ENCODE measurements around the gene HSBP1L1. TPM values are rescaled to one million over a fixed set of nuclear protein-coding genes. Genes with fewer than 3 reads are reported as not detected.

HSBP1L1 gene
- total RNA-seq, 3 donors from 2014 or later, result 33.8 to 73.7 (median 68.4) TPM

- ATAC-seq (no peak), DNase-seq (no peak)
- H3K4me3 ChIP-seq, result no peak overlapping the region
- no peaks in the 10 kb centered on the region for H3K36me3 ChIP-seq (ENCODE audit: low read depth)
- intact Hi-C loops (cut with DNase I, micrococcal nuclease), result no loop called here
- TF ChIP-seq, protein P1, sequence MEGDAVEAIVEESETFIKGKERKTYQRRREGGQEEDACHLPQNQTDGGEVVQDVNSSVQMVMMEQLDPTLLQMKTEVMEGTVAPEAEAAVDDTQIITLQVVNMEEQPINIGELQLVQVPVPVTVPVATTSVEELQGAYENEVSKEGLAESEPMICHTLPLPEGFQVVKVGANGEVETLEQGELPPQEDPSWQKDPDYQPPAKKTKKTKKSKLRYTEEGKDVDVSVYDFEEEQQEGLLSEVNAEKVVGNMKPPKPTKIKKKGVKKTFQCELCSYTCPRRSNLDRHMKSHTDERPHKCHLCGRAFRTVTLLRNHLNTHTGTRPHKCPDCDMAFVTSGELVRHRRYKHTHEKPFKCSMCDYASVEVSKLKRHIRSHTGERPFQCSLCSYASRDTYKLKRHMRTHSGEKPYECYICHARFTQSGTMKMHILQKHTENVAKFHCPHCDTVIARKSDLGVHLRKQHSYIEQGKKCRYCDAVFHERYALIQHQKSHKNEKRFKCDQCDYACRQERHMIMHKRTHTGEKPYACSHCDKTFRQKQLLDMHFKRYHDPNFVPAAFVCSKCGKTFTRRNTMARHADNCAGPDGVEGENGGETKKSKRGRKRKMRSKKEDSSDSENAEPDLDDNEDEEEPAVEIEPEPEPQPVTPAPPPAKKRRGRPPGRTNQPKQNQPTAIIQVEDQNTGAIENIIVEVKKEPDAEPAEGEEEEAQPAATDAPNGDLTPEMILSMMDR (IDR thresholded peaks at IDR 0.05), result no peak
- no peaks in the 10 kb centered on the region for H3K9me3 ChIP-seq
- H3K4me1 ChIP-seq (ENCODE audit: low read depth), result peaks cover 13% of the 10 kb centered on the region
Measured at GRCh38 chr18:79983253-79983652, 18.8 kb downstream of the HSBP1L1 start.

DNA sequence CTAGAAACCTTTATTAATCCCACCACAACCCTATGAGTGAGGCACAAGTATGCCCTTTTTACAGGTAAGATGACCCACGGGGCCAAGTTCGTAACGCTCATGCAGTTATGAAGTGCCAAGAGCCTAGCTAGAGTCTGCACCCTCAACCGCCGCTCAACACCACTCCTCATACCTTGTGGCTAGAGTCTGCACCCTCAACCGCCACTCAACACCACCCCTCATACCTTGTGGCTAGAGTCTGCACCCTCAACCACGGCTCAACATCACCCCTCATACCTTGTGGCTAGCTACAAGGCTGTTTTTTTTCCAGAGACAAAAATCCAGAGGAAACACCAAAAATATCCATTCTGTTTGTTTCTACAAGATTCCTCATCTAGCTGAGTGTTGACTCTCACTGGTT, 19.4 kb downstream of the HSBP1L1 start:
- DNase-seq (no peak), ATAC-seq (no peak)
- Histone ChIP-seq H3K36me3 (ENCODE audit: low read depth) (no peaks in the 10 kb centered on the region), H3K9me3 (no peaks in the 10 kb centered on the region), H3K4me3 (no peak overlapping the region), H3K4me1 (ENCODE audit: low read depth) (peaks cover 13% of the 10 kb centered on the region)
- intact Hi-C loops (cut with DNase I, micrococcal nuclease), result no loop called here
- TF ChIP-seq, protein P1 (IDR thresholded peaks at IDR 0.05), result no peak

GRCh38 chr18:79985172-79985571, 20.7 kb downstream of the HSBP1L1 start:
- intact Hi-C loops (cut with DNase I, micrococcal nuclease), result loop anchor here in 1 of 2 donors (5.0 kb wide), 1 partner anchor 162 kb away; no protein-coding TSS in a partner anchor

GRCh38 chr18:79986726-79987125, 22.3 kb downstream of the HSBP1L1 start:
- H3K4me1 ChIP-seq (ENCODE audit: low read depth), result peaks cover 13% of the 10 kb centered on the region
- no peak for DNase-seq
- H3K36me3 ChIP-seq (ENCODE audit: low read depth), result no peaks in the 10 kb centered on the region
- H3K4me3 ChIP-seq, result no peak overlapping the region
- H3K9me3 ChIP-seq, result no peaks in the 10 kb centered on the region
- TF ChIP-seq, protein P1 (IDR thresholded peaks at IDR 0.05), result no peak
- ATAC-seq, result no peak
- intact Hi-C loops (cut with DNase I, micrococcal nuclease), result loop anchor here in 1 of 2 donors (5.0 kb wide), 1 partner anchor 161 kb away; no protein-coding TSS in a partner anchor

More at GRCh38 chr18:79985172-79985571, 20.7 kb downstream of the HSBP1L1 start:
- Histone ChIP-seq H3K9me3 (no peaks in the 10 kb centered on the region), H3K4me3 (no peak overlapping the region), H3K36me3 (ENCODE audit: low read depth) (no peaks in the 10 kb centered on the region), H3K4me1 (ENCODE audit: low read depth) (peaks cover 13% of the 10 kb centered on the region)
- ATAC-seq (no peak), DNase-seq (no peak)
- TF ChIP-seq, protein P1 (IDR thresholded peaks at IDR 0.05), result no peak

DNA sequence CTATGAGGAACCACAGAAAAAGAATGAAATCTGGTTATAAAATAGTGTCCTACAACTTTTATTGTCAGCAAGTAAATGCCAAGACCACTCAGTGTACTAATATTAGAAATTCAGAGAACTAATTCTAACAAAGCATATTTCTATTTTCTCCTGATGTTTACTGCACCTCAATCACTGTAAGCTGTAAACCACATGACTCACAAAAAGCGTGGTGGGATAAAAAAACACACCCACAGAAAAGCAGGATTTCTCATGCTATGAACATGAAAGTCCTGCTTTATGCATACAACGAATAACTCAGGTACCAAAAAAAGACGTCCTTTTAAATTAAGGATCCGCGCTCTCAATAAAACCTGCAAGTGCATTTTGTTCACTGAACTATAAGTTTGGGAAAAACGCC, 23.1 kb downstream of the HSBP1L1 start:
- Histone ChIP-seq H3K9me3 (no peaks in the 10 kb centered on the region), H3K4me3 (peak overlapping the region; percentile 95), H3K36me3 (ENCODE audit: low read depth) (no peaks in the 10 kb centered on the region), H3K4me1 (ENCODE audit: low read depth) (peaks cover 13% of the 10 kb centered on the region)
- DNase-seq, result no peak
- TF ChIP-seq, protein P1 (IDR thresholded peaks at IDR 0.05), result no peak
- intact Hi-C loops (cut with DNase I, micrococcal nuclease), result loop anchor here in 1 of 2 donors (5.0 kb wide), 1 partner anchor 160 kb away; no protein-coding TSS in a partner anchor
- no peak for ATAC-seq

GRCh38 chr18:79988071-79988450, 23.6 kb downstream of the HSBP1L1 start:
- H3K9me3 ChIP-seq, result no peaks in the 10 kb centered on the region
- peaks cover 13% of the 10 kb centered on the region for H3K4me1 ChIP-seq (ENCODE audit: low read depth)
- no peaks in the 10 kb centered on the region for H3K36me3 ChIP-seq (ENCODE audit: low read depth)
- peak; percentile 79 for ATAC-seq
- DNase-seq, result peak; percentile 64 to 83 (median 81)
- intact Hi-C loops (cut with DNase I, micrococcal nuclease), result loop anchor here in 1 of 2 donors (5.0 kb wide), 1 partner anchor 159 kb away; no protein-coding TSS in a partner anchor
- TF ChIP-seq, protein P1 (IDR thresholded peaks at IDR 0.05), result no peak
- H3K4me3 ChIP-seq, result peak overlapping the region; percentile 95
